T-helper 1 cell treated with Interleukin-12 subunit alpha and Interleukin-12 subunit beta and Interleukin-4 antibody, amounts not matched to agents 30 μg/mL and 1 μg/mL, for 36 hours (primary cell): ENCODE data around the gene SPINT2.
"Not testable (repeated sequence)": the region's sequence is repeated elsewhere in the genome, so short reads cannot be mapped to it uniquely, and the experiment has no call there.

Experiments
- H3K27ac Mint-ChIP-seq: one replicate; pipeline ENCODE4 v1.8.0; 2021; ENCODE audit warnings: mild to moderate bottlenecking, mixed read lengths
- H3K27me3 Mint-ChIP-seq: one replicate; pipeline ENCODE4 v1.8.0; 2021; ENCODE audit warnings: low read depth, mixed read lengths
- H3K36me3 Mint-ChIP-seq: one replicate; pipeline ENCODE4 v1.8.0; 2021; ENCODE audit warnings: low read depth, mixed read lengths
- H3K4me1 Mint-ChIP-seq: one replicate; pipeline ENCODE4 v1.8.0; 2021; ENCODE audit warnings: low read depth, mixed read lengths
- H3K4me3 Mint-ChIP-seq: one replicate; pipeline ENCODE4 v1.8.0; 2021; ENCODE audit warnings: mild to moderate bottlenecking, moderate library complexity, mixed read lengths
- H3K9me3 Mint-ChIP-seq: one replicate; pipeline ENCODE4 v1.8.0; 2021; ENCODE audit warnings: mixed read lengths

The SPINT2 gene

DNA sequence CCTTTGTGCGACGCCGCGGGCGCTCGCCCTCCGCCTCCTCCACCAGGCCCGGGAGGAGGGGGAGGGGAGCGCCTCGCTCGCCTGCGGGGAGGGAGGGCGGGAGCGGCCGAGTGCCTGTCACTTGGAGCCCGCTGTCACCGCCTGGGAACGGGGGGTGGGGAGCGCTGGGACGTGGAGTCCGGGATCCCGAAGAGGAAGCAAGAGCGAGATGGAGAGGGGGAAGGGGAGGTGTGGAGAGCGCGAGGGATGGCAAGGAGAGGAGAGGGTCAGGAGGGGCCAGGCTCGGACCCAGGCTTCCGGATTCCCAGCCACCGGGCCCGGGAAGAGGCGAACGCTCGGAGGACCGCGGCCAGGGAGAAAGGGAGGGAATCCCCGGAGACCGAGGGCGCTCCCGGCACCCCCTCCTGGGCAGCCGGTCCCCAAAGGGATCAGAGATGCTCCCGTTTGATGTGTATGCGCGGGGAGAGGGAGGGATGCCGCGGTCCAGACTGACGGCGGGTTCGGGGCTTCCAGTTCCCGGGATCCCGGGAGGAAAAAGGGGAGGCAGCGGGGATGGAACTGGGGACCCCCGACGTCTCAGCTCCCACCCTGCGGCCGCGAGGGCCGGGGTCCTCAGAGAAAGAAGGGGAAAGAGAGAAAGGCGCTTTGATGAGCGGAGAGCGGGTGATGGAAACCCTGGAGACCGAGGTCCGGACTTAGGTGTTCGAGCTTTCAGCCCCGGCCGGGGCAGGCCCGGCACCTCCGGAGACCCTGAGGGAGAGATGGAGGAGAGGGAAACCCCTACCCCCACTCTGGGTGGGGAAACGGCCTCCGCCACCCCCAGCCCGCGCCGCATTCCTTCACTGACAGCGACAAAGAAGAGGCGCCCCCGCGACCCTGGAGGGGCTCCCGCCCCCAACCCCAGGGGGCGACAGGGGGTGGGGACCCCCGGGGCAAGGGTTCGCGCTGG lies 35.6 kb upstream of the SPINT2 start:
- Mint-ChIP-seq H3K36me3 (no peaks in the 10 kb centered on the region), H3K27ac (no peak overlapping the region), H3K4me3 (peak overlapping the region; percentile 68), H3K4me1 (peaks cover 13% of the 10 kb centered on the region), H3K9me3 (no peaks in the 10 kb centered on the region), H3K27me3 (peaks cover 55% of the 10 kb centered on the region)

DNA sequence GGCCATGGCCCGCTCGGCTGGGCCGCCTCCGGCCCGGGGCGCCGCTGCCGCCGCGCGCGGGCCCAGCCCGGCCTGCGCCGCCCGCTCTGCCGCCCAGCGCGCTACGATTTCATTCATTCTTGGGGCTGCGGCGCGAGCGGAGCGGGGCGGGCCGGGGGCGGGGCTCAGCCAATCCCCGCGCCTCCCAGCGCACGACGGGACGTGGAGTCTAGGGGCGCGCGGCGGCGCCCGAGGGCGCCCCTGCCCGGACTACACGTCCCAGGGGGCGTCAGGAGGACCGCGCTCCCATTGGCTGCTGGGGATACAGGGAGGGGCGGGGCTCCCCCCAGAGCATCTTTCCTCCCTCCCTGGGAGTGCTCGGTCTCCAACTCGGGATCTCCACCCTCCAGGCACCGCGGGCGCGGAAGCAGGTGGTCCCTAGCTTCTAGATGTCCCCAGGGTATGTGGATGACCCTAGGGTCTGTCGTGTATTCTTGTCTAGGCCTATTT lies 34.7 kb upstream of the SPINT2 start:
- Mint-ChIP-seq H3K36me3 (no peaks in the 10 kb centered on the region), H3K4me1 (peaks cover 9% of the 10 kb centered on the region), H3K4me3 (peak overlapping the region; percentile 57), H3K27me3 (peaks cover 48% of the 10 kb centered on the region), H3K27ac (no peak overlapping the region), H3K9me3 (no peaks in the 10 kb centered on the region)

DNA sequence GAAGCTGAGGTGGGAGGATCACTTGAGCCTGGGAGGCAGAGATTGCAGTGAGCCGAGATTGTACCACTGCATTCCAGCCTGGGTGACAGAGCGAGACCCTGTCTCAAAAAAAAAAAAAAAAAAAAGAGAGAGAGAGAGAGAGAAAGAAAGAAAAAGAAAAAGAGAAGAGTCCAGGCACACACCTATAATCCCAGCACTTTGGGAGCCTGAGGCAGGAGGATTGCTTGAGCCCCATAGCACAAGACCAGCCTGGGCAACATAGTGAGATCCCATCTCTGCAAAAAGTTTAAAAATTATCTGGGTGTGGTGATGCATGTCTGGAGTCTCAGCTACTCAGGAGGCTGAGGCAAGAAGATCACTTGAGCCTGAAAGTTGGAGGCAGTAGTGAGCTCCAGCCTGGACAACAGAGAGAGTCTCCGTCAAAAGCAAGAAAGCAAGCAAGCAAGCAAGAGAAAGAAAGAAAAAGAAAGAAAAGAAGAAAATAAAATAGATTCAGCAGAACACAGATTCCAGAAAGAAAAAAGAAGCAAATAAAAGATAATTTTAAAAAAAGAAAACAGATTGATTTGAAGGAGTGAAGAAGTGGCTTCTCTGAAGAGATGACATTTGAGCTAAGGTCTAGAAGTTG lies 33.8 kb upstream of the SPINT2 start:
- H3K27me3 Mint-ChIP-seq = peaks cover 46% of the 10 kb centered on the region
- not testable (repeated sequence) for H3K9me3 Mint-ChIP-seq, H3K36me3 Mint-ChIP-seq, H3K4me1 Mint-ChIP-seq, H3K4me3 Mint-ChIP-seq, H3K27ac Mint-ChIP-seq

DNA sequence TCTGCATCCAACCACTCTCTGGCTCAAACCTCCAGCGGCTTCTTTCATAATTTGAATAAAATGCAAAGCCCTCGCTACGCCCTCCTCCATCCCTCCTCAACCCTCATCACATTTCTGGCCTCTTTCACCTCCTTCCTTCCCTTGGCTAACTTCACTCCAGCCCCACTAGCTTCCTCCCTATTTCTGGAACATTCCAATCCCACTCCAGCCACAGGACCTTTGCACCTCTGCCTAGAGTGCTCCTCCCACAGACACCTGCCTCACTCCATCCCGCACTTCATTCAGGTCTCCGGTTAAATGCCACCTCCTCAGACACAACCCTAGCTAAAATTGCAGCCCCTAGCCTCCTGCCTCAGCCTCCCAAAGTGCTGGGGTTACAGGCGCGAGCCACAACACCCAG lies 32.5 kb upstream of the SPINT2 start:
- Mint-ChIP-seq H3K27ac (no peak overlapping the region), H3K27me3 (peaks cover 41% of the 10 kb centered on the region), H3K9me3 (no peaks in the 10 kb centered on the region), H3K36me3 (no peaks in the 10 kb centered on the region), H3K4me1 (peaks cover 5% of the 10 kb centered on the region), H3K4me3 (no peak overlapping the region)

DNA sequence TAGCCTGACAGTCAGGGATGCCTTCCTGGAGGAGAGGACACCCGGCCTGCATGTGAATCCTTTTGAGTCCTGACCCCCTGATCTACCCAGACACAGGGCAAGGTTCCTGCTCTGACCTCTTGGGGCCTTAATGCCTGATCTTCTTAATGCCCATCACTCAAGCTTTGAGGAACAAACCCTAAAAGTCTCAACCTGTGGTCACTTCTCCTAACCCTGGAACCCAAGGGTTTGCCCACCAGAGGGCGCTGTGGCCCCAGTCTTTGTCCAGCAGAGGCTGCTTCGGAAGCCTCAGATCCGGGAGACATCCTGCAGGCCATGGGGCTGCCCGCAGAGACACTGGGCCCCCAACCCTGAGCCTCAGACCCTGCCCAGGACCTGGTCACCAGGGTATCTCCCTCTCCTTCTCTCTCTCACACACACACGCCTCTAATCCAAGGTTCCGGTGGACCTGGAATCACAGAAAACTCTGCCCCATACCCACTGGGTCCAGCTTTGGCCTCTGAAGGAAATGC lies 30.6 kb upstream of the SPINT2 start:
- H3K4me1 Mint-ChIP-seq = peaks cover 5% of the 10 kb centered on the region
- H3K36me3 Mint-ChIP-seq = no peaks in the 10 kb centered on the region
- peak overlapping the region; percentile 26 for H3K27ac Mint-ChIP-seq
- no peaks in the 10 kb centered on the region for H3K9me3 Mint-ChIP-seq
- H3K27me3 Mint-ChIP-seq = peaks cover 27% of the 10 kb centered on the region
- H3K4me3 Mint-ChIP-seq = no peak overlapping the region

DNA sequence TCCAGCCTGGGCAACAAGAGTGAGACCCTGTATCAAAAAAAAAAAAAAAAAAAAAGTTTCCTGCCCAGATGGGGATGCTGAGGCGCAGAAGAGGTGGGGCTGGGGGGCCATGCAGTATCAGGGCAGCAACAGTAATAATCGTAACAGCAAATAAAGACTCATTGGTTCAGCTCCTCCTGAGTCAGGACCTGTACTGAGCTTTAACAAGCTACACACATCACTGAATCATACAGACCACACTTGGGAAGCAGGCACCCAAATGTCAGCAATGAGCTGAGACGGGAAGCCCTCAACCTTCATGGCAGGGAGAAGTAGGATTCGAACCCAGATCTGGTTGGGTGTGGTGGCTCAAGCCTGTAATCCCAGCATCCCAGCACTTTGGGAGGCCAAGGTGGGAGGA lies 29.8 kb upstream of the SPINT2 start:
- Mint-ChIP-seq H3K36me3 (no peaks in the 10 kb centered on the region), H3K4me3 (no peak overlapping the region), H3K27me3 (peaks cover 24% of the 10 kb centered on the region), H3K9me3 (no peaks in the 10 kb centered on the region), H3K27ac (no peak overlapping the region), H3K4me1 (peaks cover 5% of the 10 kb centered on the region)

DNA sequence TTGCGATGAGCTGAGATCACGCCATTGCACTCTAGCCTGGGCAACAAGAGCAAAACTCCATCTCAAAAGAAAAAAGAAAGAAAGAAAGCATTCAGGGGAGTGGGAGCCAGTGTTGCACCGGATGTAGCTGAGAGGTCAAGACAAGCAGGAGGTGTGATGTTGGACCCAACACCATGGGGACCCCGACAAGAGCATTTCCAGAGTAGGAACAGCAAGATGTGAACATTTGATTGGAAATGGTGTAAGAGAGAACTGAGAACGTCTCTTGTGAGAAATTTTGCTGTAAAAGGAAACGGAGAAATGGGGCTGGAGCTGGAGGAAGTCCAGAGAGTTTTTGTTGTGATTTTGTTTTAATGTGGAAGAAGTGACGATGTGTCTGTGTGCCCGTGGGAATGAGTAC lies 24.6 kb upstream of the SPINT2 start:
- no peak overlapping the region for H3K27ac Mint-ChIP-seq
- H3K27me3 Mint-ChIP-seq = peaks cover 5% of the 10 kb centered on the region
- H3K4me3 Mint-ChIP-seq = no peak overlapping the region
- H3K9me3 Mint-ChIP-seq = no peaks in the 10 kb centered on the region
- no peaks in the 10 kb centered on the region for H3K36me3 Mint-ChIP-seq
- peaks cover 4% of the 10 kb centered on the region for H3K4me1 Mint-ChIP-seq

DNA sequence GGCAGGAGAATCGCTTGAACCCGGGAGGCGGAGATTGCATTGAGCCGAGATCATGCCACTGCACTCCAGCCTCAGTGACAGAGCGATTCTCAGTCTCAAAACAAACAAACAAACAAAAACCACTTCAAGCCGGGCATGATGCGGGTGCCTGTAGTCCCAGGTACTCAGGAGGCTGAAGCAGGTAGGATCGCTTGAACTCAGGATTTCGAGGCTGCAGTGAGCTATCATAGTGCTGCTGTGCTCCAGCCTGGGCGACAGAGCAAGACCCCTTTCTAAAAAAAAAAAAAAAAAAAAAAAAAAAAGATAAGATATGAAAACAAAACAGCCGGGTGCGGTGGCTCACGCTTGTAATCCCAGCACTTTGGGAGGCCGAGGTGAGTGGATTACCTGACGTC lies 21.1 kb upstream of the SPINT2 start:
- peak overlapping the region; percentile 73 for H3K4me3 Mint-ChIP-seq
- H3K27me3 Mint-ChIP-seq = no peaks in the 10 kb centered on the region
- no peaks in the 10 kb centered on the region for H3K9me3 Mint-ChIP-seq
- peaks cover 8% of the 10 kb centered on the region for H3K4me1 Mint-ChIP-seq
- no peak overlapping the region for H3K27ac Mint-ChIP-seq
- no peaks in the 10 kb centered on the region for H3K36me3 Mint-ChIP-seq

DNA sequence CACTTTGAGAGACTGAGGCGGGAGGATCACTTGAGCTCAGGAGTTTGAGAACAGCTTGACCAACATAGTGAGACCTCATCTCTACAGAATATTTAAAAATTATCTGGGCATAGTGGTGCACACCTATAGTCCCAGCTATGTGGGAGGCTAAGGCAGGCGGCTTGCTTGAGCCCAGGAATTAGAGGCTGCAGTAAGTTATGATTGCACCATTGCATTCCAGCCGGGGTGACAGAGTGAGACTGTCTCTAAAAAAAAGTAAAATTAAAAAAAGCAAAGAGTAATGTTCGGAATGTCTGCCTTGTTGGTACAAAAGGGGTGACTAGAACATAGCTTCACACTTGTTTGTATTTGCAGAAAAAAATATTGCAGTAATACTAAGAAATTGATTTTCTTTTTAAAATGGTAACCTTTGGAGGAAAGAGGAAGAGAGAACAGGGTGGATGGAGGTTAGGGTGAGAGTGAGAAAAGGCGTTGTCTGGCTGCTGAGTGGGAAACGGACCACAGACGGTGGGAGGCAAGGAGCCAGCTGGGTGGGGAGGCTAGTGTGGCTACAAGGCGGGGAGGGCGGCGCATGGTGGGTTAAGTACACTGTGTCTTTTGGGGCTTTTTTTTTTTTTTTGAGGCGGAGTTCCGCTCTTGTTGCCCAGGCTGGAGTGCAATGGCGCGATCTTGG lies 18.4 kb upstream of the SPINT2 start:
- Mint-ChIP-seq H3K36me3 (peaks cover 7% of the 10 kb centered on the region), H3K4me1 (peaks cover 11% of the 10 kb centered on the region), H3K27ac (no peak overlapping the region), H3K4me3 (no peak overlapping the region), H3K27me3 (no peaks in the 10 kb centered on the region), H3K9me3 (no peaks in the 10 kb centered on the region)

DNA sequence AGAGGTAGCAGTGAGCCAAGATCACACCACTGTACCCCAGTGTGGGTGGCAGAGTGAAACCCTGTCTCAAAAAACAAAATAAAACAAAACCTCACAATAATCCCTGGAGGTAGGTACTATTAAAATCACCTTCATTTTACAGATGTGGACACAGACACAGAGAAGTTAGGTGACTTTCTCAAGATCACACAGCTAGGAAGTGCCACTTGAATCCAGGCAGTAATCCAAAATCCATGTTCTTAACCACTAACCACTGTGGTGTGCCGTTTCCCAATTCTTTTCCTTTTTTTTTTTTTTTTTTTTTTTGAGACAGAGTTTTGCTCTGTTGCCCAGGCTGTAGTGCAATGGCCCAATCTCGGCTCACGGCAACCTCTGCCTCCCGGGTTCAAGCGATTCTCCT lies 17.2 kb upstream of the SPINT2 start:
- H3K9me3 Mint-ChIP-seq = no peaks in the 10 kb centered on the region
- no peak overlapping the region for H3K4me3 Mint-ChIP-seq
- no peaks in the 10 kb centered on the region for H3K27me3 Mint-ChIP-seq
- H3K36me3 Mint-ChIP-seq = peaks cover 10% of the 10 kb centered on the region
- peaks cover 16% of the 10 kb centered on the region for H3K4me1 Mint-ChIP-seq
- H3K27ac Mint-ChIP-seq = no peak overlapping the region

DNA sequence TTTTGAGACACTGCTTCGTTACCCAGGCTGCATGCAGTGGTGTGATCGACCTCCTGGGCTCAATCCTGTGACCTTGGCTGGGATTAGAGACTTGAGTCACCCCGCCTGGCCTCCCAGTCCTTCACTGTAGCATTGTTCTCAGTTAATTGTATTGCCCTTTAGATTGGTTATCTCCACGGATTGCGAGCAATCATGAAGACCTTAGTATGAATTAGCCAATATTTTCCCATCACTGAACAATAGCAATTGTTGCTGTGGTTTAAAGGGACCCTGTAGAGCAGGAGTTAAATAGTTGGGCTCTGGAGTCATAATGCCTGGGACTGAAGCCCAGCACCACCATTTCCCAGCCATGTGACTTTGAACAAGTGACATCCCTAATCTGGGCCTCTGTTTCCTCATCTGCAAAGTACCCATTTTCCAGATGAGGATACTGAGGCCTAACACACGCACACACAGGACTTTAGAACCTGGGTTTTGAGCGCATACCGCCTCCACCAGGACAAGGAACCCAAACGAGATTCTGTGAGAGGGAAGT lies 16.6 kb upstream of the SPINT2 start:
- Mint-ChIP-seq H3K4me1 (peaks cover 16% of the 10 kb centered on the region), H3K9me3 (no peaks in the 10 kb centered on the region), H3K27me3 (no peaks in the 10 kb centered on the region), H3K4me3 (no peak overlapping the region), H3K27ac (no peak overlapping the region), H3K36me3 (peaks cover 10% of the 10 kb centered on the region)

DNA sequence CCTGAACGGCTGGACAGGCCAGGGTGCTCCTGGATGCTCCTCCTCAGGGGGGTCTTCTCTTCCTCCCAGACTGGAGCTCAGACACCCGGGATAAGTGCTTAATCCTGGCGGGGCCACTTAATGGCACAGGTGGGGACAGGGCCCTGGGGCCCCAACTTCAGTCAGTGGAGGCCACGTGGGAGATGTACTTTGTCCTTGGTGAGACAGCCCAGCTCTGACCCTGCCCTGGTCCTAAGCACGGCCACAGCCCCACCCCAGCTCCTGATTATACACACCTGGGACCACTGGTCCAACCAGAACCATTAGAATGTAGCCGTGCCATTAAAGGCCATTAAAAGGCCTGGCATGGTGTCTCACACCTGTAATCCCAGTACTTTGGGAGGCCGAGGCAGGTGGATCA lies 16.0 kb upstream of the SPINT2 start:
- Mint-ChIP-seq H3K27me3 (no peaks in the 10 kb centered on the region), H3K9me3 (no peaks in the 10 kb centered on the region), H3K27ac (no peak overlapping the region), H3K4me1 (peaks cover 16% of the 10 kb centered on the region), H3K36me3 (peaks cover 10% of the 10 kb centered on the region), H3K4me3 (no peak overlapping the region)

DNA sequence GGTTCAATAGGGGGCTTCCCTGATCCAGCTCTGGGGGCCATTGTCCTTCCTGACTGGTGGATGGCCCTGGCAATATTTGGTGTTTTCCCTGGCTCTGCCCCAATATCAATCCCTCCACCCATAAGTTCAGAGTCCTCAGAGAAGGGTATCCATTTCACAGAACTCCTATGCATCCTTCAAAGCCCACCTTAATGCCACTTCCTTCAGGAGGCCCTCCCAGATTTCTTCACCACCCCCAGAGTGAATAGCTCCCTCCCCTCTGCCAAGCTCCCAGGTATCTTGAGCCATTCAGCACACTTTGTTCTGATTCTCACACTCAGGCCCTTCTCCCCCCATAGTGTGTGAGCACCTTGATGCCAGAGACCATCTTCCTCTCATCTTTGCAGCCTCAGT lies 13.9 kb upstream of the SPINT2 start:
- Mint-ChIP-seq H3K9me3 (no peaks in the 10 kb centered on the region), H3K27me3 (peaks cover 5% of the 10 kb centered on the region), H3K4me3 (no peak overlapping the region), H3K36me3 (peaks cover 11% of the 10 kb centered on the region), H3K27ac (no peak overlapping the region), H3K4me1 (peaks cover 17% of the 10 kb centered on the region)

DNA sequence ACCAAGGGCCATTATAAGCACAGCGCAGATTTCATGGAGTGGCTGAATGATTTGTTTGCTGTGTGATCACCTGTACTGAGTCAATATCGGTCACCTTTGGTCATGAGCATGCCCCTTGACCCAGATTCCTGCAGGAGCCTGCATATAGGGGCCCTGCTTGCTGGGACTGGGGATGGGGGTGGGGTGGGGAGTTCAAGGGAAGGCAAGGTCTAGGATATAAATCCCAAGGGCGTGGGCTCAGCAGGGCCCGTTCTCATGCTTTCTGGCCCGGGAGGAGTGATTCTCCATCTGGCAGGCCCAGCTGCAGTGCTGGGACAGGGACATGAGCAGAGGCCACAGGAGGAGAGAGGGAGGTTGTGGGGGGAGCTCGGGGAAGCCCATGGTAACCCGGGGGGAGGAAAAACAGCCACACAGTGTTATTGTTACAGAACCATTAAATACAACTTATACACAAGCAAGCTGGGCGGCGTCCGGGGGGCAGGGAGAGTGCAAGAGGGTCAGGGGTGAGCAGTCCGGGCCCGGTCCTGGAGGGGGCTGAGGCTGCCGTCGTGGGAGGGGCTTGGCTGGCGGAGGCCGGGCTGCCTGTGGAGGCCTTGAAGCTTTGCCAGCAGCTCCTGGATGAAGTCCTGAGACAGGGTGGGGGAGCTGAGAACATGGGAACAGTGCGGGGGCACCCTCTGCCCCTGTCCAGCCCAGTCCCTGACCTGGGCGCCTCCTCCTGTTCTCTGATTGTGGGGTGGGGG lies 13.4 kb upstream of the SPINT2 start:
- Mint-ChIP-seq H3K27ac (no peak overlapping the region), H3K4me3 (peak overlapping the region; percentile 70), H3K9me3 (no peaks in the 10 kb centered on the region), H3K4me1 (peaks cover 19% of the 10 kb centered on the region), H3K27me3 (peaks cover 8% of the 10 kb centered on the region), H3K36me3 (peaks cover 11% of the 10 kb centered on the region)
